HG03378 (cell line): ENCODE measurements around the gene LRP3.

Experiments used
- ATAC-seq: cut with Tn5 transposase; IDR thresholded peaks from one replicate; pipeline ENCODE4 v1.9.1; 2021; ENCODE audit warnings: mild to moderate bottlenecking, moderate library complexity; ENCODE audit not compliant: unreplicated experiment

Gene LRP3

DNA sequence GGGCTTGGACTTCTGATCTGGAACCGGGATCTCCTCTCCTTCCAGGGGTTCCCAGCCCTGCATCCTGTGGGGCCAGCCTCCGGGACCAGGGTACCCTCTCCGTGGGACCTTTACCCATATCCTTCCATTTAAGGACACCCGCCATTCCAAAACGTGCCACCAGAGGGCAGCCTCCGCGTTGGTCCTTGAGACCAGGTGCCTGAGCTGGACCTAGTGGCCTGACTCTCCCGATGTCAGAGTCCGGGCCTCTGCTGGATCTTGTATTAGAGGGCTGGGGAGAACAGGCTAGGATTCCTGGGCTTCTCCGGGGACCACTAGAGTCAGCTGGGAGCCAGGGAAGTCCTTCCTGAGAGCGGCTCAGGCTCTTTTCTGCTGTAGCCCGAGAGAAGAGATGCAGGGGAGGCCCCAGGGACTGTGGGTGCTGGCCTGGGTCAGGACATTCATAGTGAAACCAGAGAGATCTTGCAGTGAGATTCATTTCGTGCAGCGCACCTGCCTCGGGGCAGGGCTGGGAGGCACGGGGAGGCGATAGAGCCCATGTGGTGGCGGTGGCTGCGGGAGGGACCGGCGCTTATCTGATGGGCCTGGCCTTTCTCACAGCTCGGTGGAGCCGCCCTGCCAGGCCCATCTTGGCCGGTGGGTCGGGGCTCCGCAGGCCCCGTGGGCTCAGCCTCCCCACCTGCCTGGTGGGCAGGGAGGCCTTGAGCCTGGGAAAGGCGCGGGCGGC, 41.3 kb downstream of the LRP3 start:
- ATAC-seq: peak; percentile 93

DNA sequence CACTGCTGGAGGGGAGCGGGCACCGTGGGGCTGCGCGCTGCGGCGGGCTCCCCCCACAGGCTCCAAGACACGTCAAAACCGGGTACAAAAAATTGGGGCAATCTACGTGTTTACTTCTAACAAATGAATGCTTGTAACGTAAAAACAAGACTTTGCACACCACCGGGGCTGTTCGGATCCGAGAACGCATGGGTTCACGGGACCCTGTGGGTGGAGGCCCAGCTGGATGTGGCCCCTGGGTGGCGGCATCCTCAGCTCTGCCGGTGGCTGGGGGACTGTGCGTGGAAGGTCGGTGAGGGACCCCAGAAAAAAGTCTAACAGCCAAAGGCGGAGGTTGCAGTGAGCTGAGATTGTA, 41.8 kb downstream of the LRP3 start:
- ATAC-seq: no peak

GRCh38 chr19:33236696-33237390, 42.7 kb downstream of the LRP3 start:
- no peak for ATAC-seq

DNA sequence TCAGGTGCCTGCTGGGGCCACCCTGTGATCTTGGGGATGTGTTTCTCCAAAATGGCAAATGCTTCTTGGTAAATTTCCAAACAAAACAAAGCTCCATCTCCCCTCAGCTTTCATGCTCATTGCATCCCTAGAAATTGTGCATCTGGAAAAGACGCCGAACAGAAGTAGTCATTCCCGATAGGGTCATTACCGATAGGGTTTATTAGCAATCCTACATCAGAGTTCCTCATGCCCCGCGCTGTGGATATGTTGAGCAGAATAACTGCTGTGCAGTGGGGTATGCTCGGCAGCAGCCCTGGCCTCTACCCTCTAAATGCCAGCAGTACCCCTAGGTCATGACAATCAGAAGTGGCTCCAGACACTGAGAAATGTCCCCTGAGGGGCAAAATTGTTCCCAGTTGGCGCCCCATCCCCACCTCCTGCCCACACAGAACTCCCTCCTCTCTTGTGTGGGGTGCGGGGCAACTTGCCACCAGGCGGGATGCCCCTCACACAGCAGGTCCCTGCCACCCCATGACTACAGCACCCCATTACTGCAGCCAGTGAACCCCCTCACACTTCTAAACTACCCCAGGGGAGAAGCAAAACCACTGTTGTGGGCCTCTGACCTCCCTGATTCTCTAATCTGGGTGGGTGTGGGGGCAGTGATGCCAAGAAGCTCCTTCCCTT, 44.5 kb downstream of the LRP3 start:
- ATAC-seq: no peak

GRCh38 chr19:33239223-33239975, 45.3 kb downstream of the LRP3 start:
- ATAC-seq: no peak

GRCh38 chr19:33240181-33240771, 46.1 kb downstream of the LRP3 start:
- no peak for ATAC-seq

DNA sequence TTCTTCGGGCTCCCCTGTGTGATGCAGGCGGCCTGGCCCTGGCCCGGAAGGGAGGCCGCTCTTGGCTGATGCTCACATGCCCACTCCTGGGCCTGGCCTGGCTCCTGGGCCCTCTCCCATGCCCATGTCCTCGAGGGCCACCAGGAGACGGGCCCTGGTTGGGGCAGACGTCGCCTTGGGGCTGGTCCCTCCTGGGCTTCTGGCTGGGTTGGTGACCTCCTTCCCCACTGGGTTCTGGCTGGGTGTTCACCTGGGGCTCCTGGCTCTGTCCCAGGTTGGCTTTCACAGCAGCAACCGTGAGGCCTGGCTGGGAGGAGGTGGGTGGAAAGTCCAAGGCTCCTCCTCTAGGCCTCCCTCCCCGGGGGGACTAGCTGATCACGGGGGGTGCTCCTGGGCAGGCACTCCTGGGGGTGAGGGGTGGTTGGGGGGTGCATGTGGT, 47.0 kb downstream of the LRP3 start:
- no peak for ATAC-seq

DNA sequence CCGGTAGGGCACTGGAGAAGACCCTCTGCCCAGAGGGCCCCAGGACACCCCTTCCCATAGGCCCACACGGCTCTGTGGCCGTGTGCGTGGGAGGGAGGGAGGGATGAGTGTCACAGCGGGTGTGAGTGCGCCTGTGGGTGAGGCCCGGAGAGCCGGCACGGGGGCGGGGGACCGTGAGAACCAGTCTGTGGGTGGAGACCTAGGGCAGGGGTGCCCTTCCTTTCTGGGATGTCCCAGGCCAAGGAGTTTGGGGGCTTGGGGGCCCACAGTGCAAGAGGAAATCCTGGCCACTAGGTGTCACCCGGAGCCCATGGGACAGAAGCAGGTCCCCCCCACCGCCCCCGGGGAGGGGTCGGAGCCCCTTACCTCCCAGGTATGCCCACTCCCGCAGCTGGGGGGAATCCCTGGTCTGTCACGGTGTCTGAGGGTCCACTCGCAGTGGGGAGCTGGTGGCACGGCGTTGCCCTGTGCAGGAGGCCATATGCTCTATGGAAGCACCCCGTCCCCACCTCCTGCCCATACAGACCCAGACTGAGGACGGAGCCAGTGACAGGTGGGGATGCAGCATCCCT, 47.5 kb downstream of the LRP3 start:
- no peak for ATAC-seq

GRCh38 chr19:33242131-33242530, 48.0 kb downstream of the LRP3 start:
- ATAC-seq: no peak

GRCh38 chr19:33242911-33243310, 48.8 kb downstream of the LRP3 start:
- ATAC-seq: no peak

DNA sequence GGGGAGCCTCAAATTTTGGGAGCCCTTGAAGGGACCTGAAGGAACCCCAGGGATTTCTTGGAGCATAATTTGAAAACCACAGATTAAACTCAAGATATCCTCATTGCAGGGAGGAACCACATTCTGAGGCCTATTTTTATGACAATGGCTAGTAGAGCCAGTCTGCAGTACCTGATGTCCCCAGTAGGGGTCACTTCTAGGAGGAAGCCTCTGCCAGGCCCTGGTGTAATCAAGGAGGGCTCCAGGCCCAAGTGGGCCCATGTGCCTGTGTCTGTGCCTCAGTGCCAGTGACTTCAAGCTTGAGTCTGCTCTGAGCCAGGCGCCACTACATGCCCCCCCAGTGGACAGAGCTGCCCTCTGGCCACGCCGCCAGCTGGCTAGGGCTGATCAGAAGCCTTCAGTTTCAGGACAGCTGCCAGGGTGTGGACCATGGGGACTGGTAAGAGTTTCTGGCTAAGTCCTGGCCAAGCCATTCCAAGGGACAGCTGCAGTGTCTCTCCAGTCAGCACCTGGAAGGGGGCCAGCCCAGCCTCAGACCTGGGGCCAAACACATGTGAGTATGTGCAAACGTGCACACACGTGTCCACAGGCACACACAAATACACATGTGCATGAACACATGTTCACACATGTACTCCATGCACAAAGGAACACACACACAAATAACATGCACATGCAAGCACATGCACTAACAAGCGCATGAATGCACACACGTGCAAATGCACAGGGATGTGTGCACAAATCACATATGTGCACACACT, 52.0 kb downstream of the LRP3 start:
- no peak for ATAC-seq

DNA sequence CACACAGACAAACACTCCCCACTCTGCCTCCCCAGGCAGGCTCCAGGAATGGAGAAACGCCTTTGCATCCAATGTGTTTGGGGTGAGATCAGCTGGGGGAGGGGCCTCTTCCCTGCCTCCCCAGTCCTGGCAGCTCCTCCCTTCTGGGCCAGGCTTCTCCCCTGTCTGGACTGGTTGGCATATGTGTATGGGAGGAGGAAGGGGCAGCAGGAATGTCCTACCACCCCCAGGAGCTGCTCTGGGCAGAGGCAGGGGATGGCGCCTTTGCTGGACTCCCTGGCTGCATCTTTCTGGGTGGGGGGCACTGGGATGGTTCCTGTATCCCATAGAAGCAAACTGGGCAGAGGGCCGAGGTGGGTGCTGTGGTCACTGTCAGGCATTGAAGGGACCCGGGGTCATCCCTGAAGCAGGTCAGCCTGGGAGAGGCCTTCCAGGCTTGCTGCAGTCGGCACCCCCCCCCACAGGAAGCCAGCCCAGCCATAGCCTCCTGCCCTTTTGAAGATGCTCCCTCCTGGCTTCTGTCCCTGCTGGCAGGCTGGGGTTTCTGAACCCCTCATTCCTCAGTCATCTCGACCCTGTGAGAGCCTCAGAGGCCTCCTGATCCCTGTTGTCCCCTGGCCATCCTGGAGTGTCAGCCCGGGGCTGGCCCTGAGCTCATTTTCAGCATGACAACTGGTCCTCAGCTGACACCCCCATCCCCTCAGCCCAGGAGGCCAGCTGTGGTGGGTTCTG, 52.7 kb downstream of the LRP3 start:
- no peak for ATAC-seq

- no peak for ATAC-seq
Observed at GRCh38 chr19:33247441-33247819, 53.3 kb downstream of the LRP3 start.

DNA sequence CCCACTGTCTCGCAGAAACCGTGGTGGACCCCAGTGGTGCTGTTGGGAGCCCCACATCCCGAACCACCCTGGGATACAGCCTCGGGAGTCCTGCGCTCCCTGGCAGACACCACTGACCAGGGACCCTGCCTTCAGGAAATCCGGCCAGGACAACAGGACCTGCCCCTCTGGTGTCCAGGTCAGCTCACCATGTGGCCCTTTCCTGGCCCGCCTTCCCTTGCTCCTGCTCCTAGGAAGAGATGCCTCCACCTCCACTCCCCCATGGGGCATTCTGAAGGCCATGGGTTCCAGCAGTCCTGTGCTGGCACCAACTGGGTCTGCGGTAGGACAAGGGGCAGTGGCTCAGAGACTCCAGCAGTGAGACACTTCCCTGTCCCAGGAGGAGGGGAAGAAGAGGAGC, 54.0 kb downstream of the LRP3 start:
- ATAC-seq: no peak

DNA sequence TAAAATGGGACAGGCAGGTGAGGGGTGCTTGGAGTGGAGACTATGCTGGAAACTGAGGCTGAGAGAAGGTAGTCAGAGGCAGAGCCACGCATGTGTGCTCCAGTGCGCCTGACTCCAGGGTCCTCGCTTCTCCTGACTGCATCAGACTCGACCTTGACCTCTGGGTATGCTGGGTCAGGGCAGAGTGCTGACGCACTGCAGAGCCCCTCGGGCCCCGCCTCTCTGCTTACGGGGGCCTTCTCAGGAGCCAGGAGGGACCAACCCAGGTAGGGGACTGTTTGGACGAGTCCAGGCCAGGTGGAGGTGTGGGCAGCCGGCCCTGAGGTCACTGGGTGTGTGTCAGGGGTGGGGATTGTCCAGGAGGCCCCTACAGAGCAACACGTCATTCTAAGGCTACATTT, 54.4 kb downstream of the LRP3 start:
- ATAC-seq: no peak

- ATAC-seq: no peak
Observed at GRCh38 chr19:33248954-33249613, 55.0 kb downstream of the LRP3 start.

- no peak for ATAC-seq
Observed at GRCh38 chr19:33249740-33250366, 55.7 kb downstream of the LRP3 start.

DNA sequence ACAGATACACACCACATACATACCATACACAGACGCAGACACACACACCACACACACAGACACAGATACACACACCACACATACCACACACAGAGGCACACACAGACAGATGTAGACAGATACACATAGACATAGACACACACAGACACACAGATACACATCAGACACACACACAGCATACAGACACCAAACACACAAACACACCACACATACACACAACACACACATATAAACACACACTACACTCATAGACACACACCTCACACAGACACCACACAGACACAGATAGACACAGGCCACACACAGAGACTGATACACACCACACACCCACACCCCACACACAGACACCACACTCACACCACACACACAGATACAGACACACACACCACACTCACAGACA, 56.4 kb downstream of the LRP3 start:
- ATAC-seq: no peak
